HG03460 (cell line): Measurements from ENCODE around the gene MRTFB.
A peak's percentile ranks its signal among the peaks of the same experiment; 100 is the strongest.

ENCODE experiments used
- ATAC-seq: cut with Tn5 transposase; IDR thresholded peaks from one replicate; pipeline ENCODE4 v1.9.1; 2021; ENCODE audit not compliant: unreplicated experiment

MRTFB gene

GRCh38 chr16:14284371-14284770, 213.3 kb downstream of the MRTFB start:
- no peak for ATAC-seq

GRCh38 chr16:14284930-14285512, 213.9 kb downstream of the MRTFB start:
- peak; percentile 45 for ATAC-seq

- ATAC-seq = peak; percentile 74
Measured at GRCh38 chr16:14285513-14286367, 214.6 kb downstream of the MRTFB start.

- no peak for ATAC-seq
Measured at GRCh38 chr16:14286368-14287230, 215.5 kb downstream of the MRTFB start.

GRCh38 chr16:14289692-14290340, 218.7 kb downstream of the MRTFB start:
- no peak for ATAC-seq

GRCh38 chr16:14291286-14291685, 220.2 kb downstream of the MRTFB start:
- no peak for ATAC-seq

GRCh38 chr16:14292051-14292825, 221.1 kb downstream of the MRTFB start:
- ATAC-seq = no peak

GRCh38 chr16:14296663-14297062, 225.5 kb downstream of the MRTFB start:
- no peak for ATAC-seq

- ATAC-seq = no peak
Measured at GRCh38 chr16:14298374-14299122, 227.4 kb downstream of the MRTFB start.

- no peak for ATAC-seq
Measured at GRCh38 chr16:14300705-14301168, 229.6 kb downstream of the MRTFB start.

GRCh38 chr16:14301169-14302030, 230.3 kb downstream of the MRTFB start:
- no peak for ATAC-seq

GRCh38 chr16:14302031-14302398, 230.9 kb downstream of the MRTFB start:
- ATAC-seq = peak; percentile 51

GRCh38 chr16:14302399-14303181, 231.5 kb downstream of the MRTFB start:
- peak; percentile 23 for ATAC-seq

- ATAC-seq = no peak
Measured at GRCh38 chr16:14303182-14303618, 232.1 kb downstream of the MRTFB start.

GRCh38 chr16:14303639-14304394, 232.7 kb downstream of the MRTFB start:
- ATAC-seq = no peak

- no peak for ATAC-seq
Measured at GRCh38 chr16:14304891-14305460, 233.9 kb downstream of the MRTFB start.
